DOHH2 (cell line): ENCODE results near the gene HERC4.

Experiments used
- H3F3A ChIP-seq: fragments of 200-600 bp; sonication (generic), shearing (Covaris generic); 2 replicates; pipeline ENCODE4 v1.6.0; 2016; ENCODE audit warnings: antibody characterized with exemption, mild to moderate bottlenecking; ENCODE audit not compliant: control insufficient read depth, insufficient read depth
- H3K27ac ChIP-seq: fragments of 200-600 bp; sonication (generic); 2 replicates; pipeline ENCODE4 v1.5.1; 2014; ENCODE audit warnings: low read depth, mild to moderate bottlenecking, low read length, moderate library complexity
- H3K27me3 ChIP-seq: fragments of 200-600 bp; sonication (generic); 2 replicates; pipeline ENCODE4 v1.6.1; 2014; ENCODE audit warnings: mild to moderate bottlenecking, low read length, mixed read lengths; ENCODE audit not compliant: control insufficient read depth
- H3K36me3 ChIP-seq: fragments of 200-600 bp; sonication (generic); 2 replicates; pipeline ENCODE4 v1.6.1; 2014; ENCODE audit warnings: mild to moderate bottlenecking, low read length, moderate library complexity, mixed read lengths; ENCODE audit not compliant: control insufficient read depth
- H3K4me1 ChIP-seq: fragments of 200-600 bp; sonication (generic); 2 replicates; pipeline ENCODE4 v1.6.1; 2014; ENCODE audit warnings: mild to moderate bottlenecking, low read length, mixed read lengths; ENCODE audit not compliant: control insufficient read depth
- H3K4me2 ChIP-seq: fragments of 200-600 bp; sonication (generic); 2 replicates; pipeline ENCODE4 v1.6.0; 2014; ENCODE audit warnings: mild to moderate bottlenecking, low read length, moderate library complexity
- H3K4me3 ChIP-seq: fragments of 200-600 bp; sonication (generic); 2 replicates; pipeline ENCODE4 v1.5.1; 2014; ENCODE audit warnings: mild to moderate bottlenecking, low read length, mixed read lengths
- H3K79me2 ChIP-seq: fragments of 200-600 bp; sonication (generic); 2 replicates; pipeline ENCODE4 v1.6.1; 2014; ENCODE audit warnings: mild to moderate bottlenecking, low read length, mixed read lengths; ENCODE audit not compliant: control insufficient read depth
- H3K9me2 ChIP-seq: fragments of 200-600 bp; sonication (generic); replicated peaks from 2 replicates; pipeline ENCODE4 v1.6.1; 2014; ENCODE audit warnings: mild to moderate bottlenecking, low read length, mixed read lengths; ENCODE audit not compliant: control insufficient read depth
- H3K9me3 ChIP-seq: fragments of 200-600 bp; sonication (generic); 2 replicates; pipeline ENCODE4 v1.6.1; 2014; ENCODE audit warnings: antibody characterized with exemption, low read length, mixed read lengths; ENCODE audit not compliant: control insufficient read depth, insufficient read depth
- H4K20me1 ChIP-seq: fragments of 200-600 bp; sonication (generic); 2 replicates; pipeline ENCODE4 v1.6.0; 2014; ENCODE audit warnings: low read depth, mild to moderate bottlenecking, antibody characterized with exemption, low read length, moderate library complexity; ENCODE audit not compliant: control insufficient read depth, insufficient read depth
- EZH2phosphoT487 ChIP-seq: fragments of 200-600 bp; sonication (generic); IDR thresholded peaks from 2 replicates; pipeline ENCODE4 v1.6.1; 2017; ENCODE audit warnings: borderline replicate concordance, mild to moderate bottlenecking, antibody characterized with exemption, low read length, moderate library complexity, mixed read lengths
- TF ChIP-seq, protein P1 (sequence below): fragments of 200-600 bp; sonication (generic); IDR thresholded peaks from one replicate; pipeline ENCODE4 v1.5.1; 2014; ENCODE audit warnings: antibody characterized with exemption, mild to moderate bottlenecking, low read depth, low read length; ENCODE audit not compliant: poor library complexity, severe bottlenecking

Gene HERC4

DNA sequence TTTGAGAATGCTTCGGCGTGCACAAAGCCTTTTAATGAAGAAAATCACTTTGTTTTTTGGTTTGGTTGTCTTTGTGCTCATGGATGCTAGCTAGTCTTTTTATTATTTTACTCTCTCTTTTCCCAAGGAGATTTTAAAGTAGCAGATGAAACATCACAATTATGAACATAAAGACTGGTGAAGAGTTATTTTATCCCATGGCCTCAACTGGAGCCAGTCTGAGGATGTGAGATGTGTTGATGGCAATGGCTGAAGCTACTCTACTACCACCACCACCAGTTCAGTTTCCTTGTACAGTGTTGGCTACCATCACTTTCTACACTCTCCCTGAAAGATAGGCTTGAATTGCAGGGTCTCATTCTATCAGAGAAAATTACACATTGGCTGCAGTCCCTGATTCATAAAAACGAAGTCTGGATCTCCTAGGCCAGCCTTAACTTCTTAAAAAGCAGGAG, 494 bp upstream of the HERC4 start:
- peak overlapping the region; percentile 60 for H3K4me3 ChIP-seq

DNA sequence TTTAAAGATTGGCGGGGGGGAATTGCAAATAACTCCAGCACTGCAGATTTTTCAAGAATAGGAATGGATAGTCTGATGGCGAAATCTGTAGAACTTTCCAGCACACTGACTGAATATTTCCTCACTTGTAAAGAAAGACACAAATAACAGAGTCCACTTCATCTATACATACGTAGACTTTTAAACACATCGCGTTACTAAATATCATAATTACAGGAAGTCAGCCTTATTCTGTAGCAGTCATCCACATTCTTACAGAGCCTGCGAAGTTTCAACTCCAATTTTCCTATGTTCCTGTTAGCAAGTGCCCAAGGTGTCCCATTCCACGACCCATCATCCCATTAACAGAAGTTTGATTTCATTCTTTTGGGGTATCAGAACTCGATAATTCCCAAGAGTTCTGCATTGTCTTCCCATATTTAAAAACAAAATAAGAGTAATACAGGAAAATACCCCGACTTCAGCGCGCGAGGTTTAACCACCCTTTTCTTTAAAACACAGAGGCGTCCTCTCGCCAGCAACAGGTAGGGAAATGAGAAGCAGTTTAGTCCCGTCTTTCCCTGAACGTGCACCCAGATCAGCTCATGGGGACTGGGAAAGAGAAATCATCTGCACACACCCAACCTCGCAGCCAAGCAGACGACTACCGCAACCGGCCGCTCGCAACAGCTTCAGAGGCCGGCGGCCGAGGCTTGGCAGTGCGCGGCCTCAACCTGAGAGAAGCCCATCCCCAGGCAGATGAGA, 880 bp downstream of the HERC4 start:
- Histone ChIP-seq H3K27ac (peak overlapping the region; percentile 84), H3K4me1 (peaks cover 25% of the 10 kb centered on the region), H3K4me3 (peak overlapping the region; percentile 86), H3K36me3 (peaks cover 34% of the 10 kb centered on the region), H3K9me2 (no peaks in the 10 kb centered on the region), H3K27me3 (no peaks in the 10 kb centered on the region), H3K4me2 (peak overlapping the region; percentile 67), H3K79me2 (peaks cover 59% of the 10 kb centered on the region), H4K20me1 (no peaks in the 10 kb centered on the region), H3K9me3 (no peaks in the 10 kb centered on the region; the same call in 1 of the 2 replicates), H3F3A (no peaks in the 10 kb centered on the region)
- TF ChIP-seq, protein P1, sequence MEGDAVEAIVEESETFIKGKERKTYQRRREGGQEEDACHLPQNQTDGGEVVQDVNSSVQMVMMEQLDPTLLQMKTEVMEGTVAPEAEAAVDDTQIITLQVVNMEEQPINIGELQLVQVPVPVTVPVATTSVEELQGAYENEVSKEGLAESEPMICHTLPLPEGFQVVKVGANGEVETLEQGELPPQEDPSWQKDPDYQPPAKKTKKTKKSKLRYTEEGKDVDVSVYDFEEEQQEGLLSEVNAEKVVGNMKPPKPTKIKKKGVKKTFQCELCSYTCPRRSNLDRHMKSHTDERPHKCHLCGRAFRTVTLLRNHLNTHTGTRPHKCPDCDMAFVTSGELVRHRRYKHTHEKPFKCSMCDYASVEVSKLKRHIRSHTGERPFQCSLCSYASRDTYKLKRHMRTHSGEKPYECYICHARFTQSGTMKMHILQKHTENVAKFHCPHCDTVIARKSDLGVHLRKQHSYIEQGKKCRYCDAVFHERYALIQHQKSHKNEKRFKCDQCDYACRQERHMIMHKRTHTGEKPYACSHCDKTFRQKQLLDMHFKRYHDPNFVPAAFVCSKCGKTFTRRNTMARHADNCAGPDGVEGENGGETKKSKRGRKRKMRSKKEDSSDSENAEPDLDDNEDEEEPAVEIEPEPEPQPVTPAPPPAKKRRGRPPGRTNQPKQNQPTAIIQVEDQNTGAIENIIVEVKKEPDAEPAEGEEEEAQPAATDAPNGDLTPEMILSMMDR = no peak
- no peak for TF ChIP-seq EZH2phosphoT487

More for the DNA sequence above, 494 bp upstream of the HERC4 start:
- Histone ChIP-seq H3K4me2 (peak overlapping the region; percentile 63), H3K36me3 (peaks cover 33% of the 10 kb centered on the region), H3F3A (peaks cover 2% of the 10 kb centered on the region; the same call in 1 of the 2 replicates), H3K9me3 (no peaks in the 10 kb centered on the region; the same call in 1 of the 2 replicates), H3K9me2 (no peaks in the 10 kb centered on the region), H3K27me3 (no peaks in the 10 kb centered on the region), H3K27ac (peak overlapping the region; percentile 42), H3K4me1 (peaks cover 25% of the 10 kb centered on the region), H3K79me2 (peaks cover 50% of the 10 kb centered on the region), H4K20me1 (no peaks in the 10 kb centered on the region)
- TF ChIP-seq, protein P1 = no peak
- no peak for TF ChIP-seq EZH2phosphoT487

DNA sequence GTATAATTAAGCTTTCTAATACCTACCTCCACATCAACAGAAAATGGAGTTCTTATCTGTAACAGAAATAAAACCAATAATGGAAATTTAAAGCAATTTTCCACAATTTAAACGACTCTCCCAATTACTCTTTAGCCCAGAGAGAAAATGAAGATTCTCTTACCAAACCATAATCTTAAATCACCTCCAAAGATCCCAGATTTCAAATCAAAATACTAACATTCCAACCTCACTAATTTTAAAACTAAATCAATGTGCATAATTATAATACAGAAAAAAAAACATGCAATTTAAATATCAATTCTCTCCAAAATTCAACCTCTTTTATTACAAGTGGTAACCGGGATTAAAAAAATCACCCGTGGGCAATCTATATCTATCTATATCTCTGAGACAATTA, 1.5 kb downstream of the HERC4 start:
- TF ChIP-seq, protein P1 = no peak
- TF ChIP-seq EZH2phosphoT487 = no peak
- Histone ChIP-seq H3K9me2 (no peaks in the 10 kb centered on the region), H4K20me1 (no peaks in the 10 kb centered on the region), H3K4me3 (peak overlapping the region; percentile 86), H3K4me2 (peak overlapping the region; percentile 67), H3K79me2 (peaks cover 64% of the 10 kb centered on the region), H3K27me3 (no peaks in the 10 kb centered on the region), H3K27ac (peak overlapping the region; percentile 84; the same call in 1 of the 2 replicates), H3K4me1 (peaks cover 25% of the 10 kb centered on the region), H3K36me3 (peaks cover 37% of the 10 kb centered on the region), H3F3A (no peaks in the 10 kb centered on the region), H3K9me3 (no peaks in the 10 kb centered on the region; the same call in 1 of the 2 replicates)
